Endothelial cell of hepatic sinusoid (primary cell): ENCODE results near the gene BRK1.
"Not testable (repeated sequence)": the region's sequence is repeated elsewhere in the genome, so short reads cannot be mapped to it uniquely, and the experiment has no call there.

Source experiments
- in situ Hi-C: cut with HindIII; loops from 2 replicates; pipeline ENCODE4 v1.10.0; 2017; ENCODE audit warnings: low sequenced_read_pairs

The BRK1 gene

GRCh38 chr3:10115326-10116137 lies at the start of gene BRK1:
Gene BRK1, plus strand, starts transcription at chr3:10115675. Its CDS starts 27 bp downstream, at chr3:10115702.
- in situ Hi-C loops = no loop called here

- in situ Hi-C loops = not testable (repeated sequence)
These were observed 45.4 kb upstream of the BRK1 start for GRCh38 chr3:10070077-10070476.

GRCh38 chr3:10074666-10075065 lies 40.8 kb upstream of the BRK1 start:
- in situ Hi-C loops = no loop called here

- in situ Hi-C loops = no loop called here
These were observed 33.6 kb upstream of the BRK1 start for GRCh38 chr3:10081871-10082270.

- in situ Hi-C loops = no loop called here
These were observed 29.7 kb upstream of the BRK1 start for GRCh38 chr3:10085738-10086137.

GRCh38 chr3:10088256-10088655 lies 27.2 kb upstream of the BRK1 start:
- in situ Hi-C loops = no loop called here

- in situ Hi-C loops = no loop called here
These were observed 25.3 kb upstream of the BRK1 start for GRCh38 chr3:10090179-10090578.

- in situ Hi-C loops = not testable (repeated sequence)
These were observed 24.7 kb upstream of the BRK1 start for GRCh38 chr3:10090774-10091173.

- in situ Hi-C loops = not testable (repeated sequence)
These were observed 24.1 kb upstream of the BRK1 start for GRCh38 chr3:10091387-10091786.

GRCh38 chr3:10093678-10094077 lies 21.8 kb upstream of the BRK1 start:
- in situ Hi-C loops = no loop called here

GRCh38 chr3:10099041-10099440 lies 16.4 kb upstream of the BRK1 start:
- in situ Hi-C loops = no loop called here

GRCh38 chr3:10106919-10107318 lies 8.6 kb upstream of the BRK1 start:
- in situ Hi-C loops = no loop called here

GRCh38 chr3:10108091-10108490 lies 7.4 kb upstream of the BRK1 start, which contains the start of gene FANCD2OS:
Gene FANCD2OS, minus strand, starts transcription at chr3:10108255. Its CDS starts 3,481 bp downstream, at chr3:10104774.
- in situ Hi-C loops = no loop called here

- in situ Hi-C loops = no loop called here
These were observed 624 bp downstream of the BRK1 start for GRCh38 chr3:10116138-10116460.

GRCh38 chr3:10116928-10117327 lies 1.5 kb downstream of the BRK1 start:
- in situ Hi-C loops = no loop called here

- in situ Hi-C loops = no loop called here
These were observed 3.9 kb downstream of the BRK1 start for GRCh38 chr3:10119376-10119775.

GRCh38 chr3:10121064-10121463 lies 5.6 kb downstream of the BRK1 start:
- in situ Hi-C loops = no loop called here

- in situ Hi-C loops = no loop called here
These were observed 7.2 kb downstream of the BRK1 start for GRCh38 chr3:10122724-10123123.

- in situ Hi-C loops = not testable (repeated sequence)
These were observed 20.4 kb downstream of the BRK1 start for GRCh38 chr3:10135872-10136271.

- in situ Hi-C loops = no loop called here
These were observed 21.0 kb downstream of the BRK1 start for GRCh38 chr3:10136426-10137005.

- in situ Hi-C loops = no loop called here
These were observed 21.7 kb downstream of the BRK1 start for GRCh38 chr3:10137178-10137577.

GRCh38 chr3:10140996-10141546 lies 25.6 kb downstream of the BRK1 start:
- in situ Hi-C loops = no loop called here
